GM12878 (cell line): Measurements from ENCODE around the gene PADI3. TPM values are rescaled to one million over a fixed set of nuclear protein-coding genes. Genes with fewer than 3 reads are reported as not detected.

Experiments
- ATAC-seq: fragments of 200-7000 bp; cut with Tn5 transposase; 3 replicates; pipeline ENCODE4 v1.9.1; 2020; ENCODE audit warnings: mild to moderate bottlenecking, moderate library complexity
- BruUV-seq: library from RNA; stranded (reverse); fragments of 400-500 nt; replicated peaks from 2 replicates; lab custom pipeline; 2021; lab: Mats Ljungman, UMichigan
- CTCF ChIA-PET: fragments of 300-600 bp; sonication (Branson Sonifier 250); formaldehyde crosslinking; extraction: SDS; loops from one replicate; lab custom pipeline; 2021; ENCODE audit warnings: inconsistent platforms; lab: Yijun Ruan, JAX
- POLR2A ChIA-PET: fragments of 350-600 bp; formaldehyde crosslinking; extraction: SDS; loops from one replicate; lab custom pipeline; 2021; ENCODE audit warnings: inconsistent platforms; lab: Charles Lee
- RAD21 ChIA-PET: fragments of 300-600 bp; sonication (Branson Sonifier 250); formaldehyde crosslinking; loops from one replicate; lab custom pipeline; 2023; ENCODE audit warnings: antibody characterized with exemption; ENCODE audit not compliant: unreplicated experiment; lab: Charles Lee
- SMC1A ChIA-PET: fragments of 300-600 bp; sonication (Branson Sonifier 250); formaldehyde crosslinking; loops from one replicate; lab custom pipeline; 2023; ENCODE audit not compliant: unreplicated experiment, uncharacterized antibody; lab: Charles Lee
- DNase-seq: peaks from one replicate; pipeline ENCODE4 v3.0.0-alpha.2; 2011; ENCODE audit warnings: low read depth, low spot score
- FAIRE-seq: peaks from 3 replicates; lab custom pipeline; 2011; peaks lifted over from hg19 to GRCh38; lab: Jason Lieb, UNC
- H2AFZ ChIP-seq: 2 replicates; pipeline ENCODE4 v1.6.0; 2011; ENCODE audit warnings: low read depth, low read length, control low read depth; ENCODE audit not compliant: control insufficient read depth
- H3K27ac ChIP-seq: 2 replicates; pipeline ENCODE4 v1.5.1; 2011; ENCODE audit warnings: control low read depth; ENCODE audit not compliant: control insufficient read depth, insufficient read depth
- H3K27me3 ChIP-seq, 2 experiments: replicated peaks in 1 of 2; 2 replicates each; pipeline versions ENCODE4 v1.6.0 to v1.6.1; 2011; ENCODE audit warnings: low read length in 1 of 2; ENCODE audit not compliant: control insufficient read depth in 2 of 2, insufficient read depth in 2 of 2
- H3K36me3 ChIP-seq, 2 experiments: 2 replicates each; pipeline ENCODE4 v1.5.1; 2011; ENCODE audit warnings: low read length in 1 of 2; ENCODE audit not compliant: control insufficient read depth in 2 of 2, insufficient read depth in 2 of 2
- H3K4me1 ChIP-seq: 2 replicates; pipeline ENCODE4 v1.6.1; 2011; ENCODE audit warnings: mild to moderate bottlenecking, low read length, moderate library complexity, mixed read lengths; ENCODE audit not compliant: control insufficient read depth, insufficient read depth
- H3K4me2 ChIP-seq: 2 replicates; pipeline ENCODE4 v1.6.0; 2011; ENCODE audit warnings: control low read depth; ENCODE audit not compliant: control insufficient read depth, insufficient read depth
- H3K4me3 ChIP-seq: fragments of 200-600 bp; sonication (generic); 2 replicates; pipeline ENCODE4 v1.5.1; 2016
- H3K79me2 ChIP-seq: 2 replicates; pipeline ENCODE4 v1.6.0; 2011; ENCODE audit warnings: low read length; ENCODE audit not compliant: control insufficient read depth, insufficient read depth
- H3K9ac ChIP-seq: 2 replicates; pipeline ENCODE4 v1.8.0; 2011; ENCODE audit warnings: low read length, control low read depth, mixed read lengths; ENCODE audit not compliant: control insufficient read depth, insufficient read depth
- H3K9me3 ChIP-seq: replicated peaks from 3 replicates; pipeline ENCODE4 v1.5.1; 2011; ENCODE audit warnings: mild to moderate bottlenecking, low read length; ENCODE audit not compliant: control insufficient read depth, insufficient read depth
- H4K20me1 ChIP-seq: 2 replicates; pipeline ENCODE4 v1.6.0; 2011; ENCODE audit not compliant: control insufficient read depth, insufficient read depth
- ATF3 ChIP-seq: IDR thresholded peaks from 2 replicates; pipeline ENCODE4 v1.6.1; 2011; ENCODE audit warnings: low read depth, mild to moderate bottlenecking, low read length, moderate library complexity, borderline replicate concordance; ENCODE audit errors: extremely low read depth
- DPF2 ChIP-seq: fragments of 450-650 bp; IDR thresholded peaks from 2 replicates; pipeline ENCODE4 v1.6.1; 2017; ENCODE audit warnings: mild to moderate bottlenecking
- IKZF2 ChIP-seq, 2 experiments: fragments of 450-650 bp; IDR thresholded peaks; 2 replicates each; pipeline ENCODE4 v1.6.1; 2017; ENCODE audit warnings: mild to moderate bottlenecking in 2 of 2, moderate library complexity in 2 of 2
- IRF4 ChIP-seq: IDR thresholded peaks from 2 replicates; pipeline ENCODE4 v1.6.1; 2011; ENCODE audit warnings: low read depth, low read length
- JUND ChIP-seq: IDR thresholded peaks from 2 replicates; pipeline ENCODE4 v1.6.1; 2012; ENCODE audit warnings: low read depth, mild to moderate bottlenecking, low read length, improper control_type of control experiment, moderate library complexity
- MEF2A ChIP-seq: IDR thresholded peaks from 2 replicates; pipeline ENCODE4 v1.6.1; 2011; ENCODE audit warnings: low read depth, mild to moderate bottlenecking, low read length, moderate library complexity; ENCODE audit not compliant: insufficient read depth
- MYB ChIP-seq: fragments of 150-350 bp; IDR thresholded peaks from 2 replicates; pipeline ENCODE4 v1.6.1; 2014; ENCODE audit warnings: mild to moderate bottlenecking, low read depth, low read length, borderline replicate concordance
- NFIC ChIP-seq: IDR thresholded peaks from 2 replicates; pipeline ENCODE4 v1.6.1; 2012; ENCODE audit warnings: low read depth, mild to moderate bottlenecking, inconsistent platforms, low read length, moderate library complexity
- NFXL1 ChIP-seq: fragments of 450-650 bp; IDR thresholded peaks from 2 replicates; pipeline ENCODE4 v1.6.1; 2017; ENCODE audit warnings: antibody characterized with exemption, mild to moderate bottlenecking, borderline replicate concordance
- NRF1 ChIP-seq: conservative IDR thresholded peaks from 2 replicates; pipeline ENCODE4 v1.6.1; 2011; ENCODE audit warnings: mild to moderate bottlenecking, low read depth, low read length, improper control_type of control experiment
- SPI1 ChIP-seq: IDR thresholded peaks from 2 replicates; pipeline ENCODE4 v1.6.1; 2011; ENCODE audit warnings: low read depth, mild to moderate bottlenecking, low read length, moderate library complexity, borderline replicate concordance; ENCODE audit not compliant: insufficient read depth
- SUPT20H ChIP-seq: IDR thresholded peaks from 2 replicates; pipeline ENCODE4 v1.6.1; 2011; ENCODE audit warnings: low read depth, mild to moderate bottlenecking, low read length, moderate library complexity, borderline replicate concordance; ENCODE audit not compliant: control insufficient read depth
- ZNF207 ChIP-seq: fragments of 450-650 bp; IDR thresholded peaks from 2 replicates; pipeline ENCODE4 v1.6.1; 2014; ENCODE audit warnings: antibody characterized with exemption, mild to moderate bottlenecking, borderline replicate concordance
- WGBS: methylation state at CpG from one replicate; pipeline ENCODE4 v1.1.6; 2016; ENCODE audit warnings: low lambda C conversion rate; ENCODE audit not compliant: insufficient replicate concordance, insufficient coverage; ENCODE audit errors: missing lambda C conversion rate; 5-methylcytosine and 5-hydroxymethylcytosine counted together
- in situ Hi-C: fragments of 300-500 bp; cut with MboI; formaldehyde crosslinking; loops from 9 replicates; pipeline ENCODE4 v1.14.3; 2018; ENCODE audit warnings: mixed read lengths
- intact Hi-C: fragments of 100-400 bp; cut with micrococcal nuclease; formaldehyde crosslinking; loops from one replicate; pipeline ENCODE4 v1.14.2; 2022; ENCODE audit not compliant: unreplicated experiment
- polyA plus RNA-seq, 11 experiments: library from polyadenylated mRNA; depleted of rRNA in 4 of 11; unstranded in 6 of 11; stranded (reverse) in 5 of 11; fragments of >200 nt; fragmentation: Nextera tagmentation in 4 of 11; fragmentation: Illumina TruSeq in 1 of 11; extraction: Ambion mirVana in 4 of 11; extraction: Trizol in 1 of 11; gene quantifications; 1 replicate in 1 of 11; 2 replicates in 10 of 11; pipeline versions ENCODE4 v1.2.1 to v1.2.3, GENCODE V29; 2011 to 2016; ENCODE audit warnings: inconsistent platforms in 2 of 11, missing spikeins in 2 of 11, low read depth in 1 of 11
- total RNA-seq, 4 experiments: library from RNA; depleted of rRNA in 3 of 4; stranded (reverse); fragments of >200 nt in 3 of 4; fragmentation: Illumina TruSeq in 1 of 4; extraction: Trizol in 1 of 4; gene quantifications; 2 replicates each; pipeline versions ENCODE4 v1.2.1 to v1.2.3, GENCODE V29; 2013 to 2021
- TF ChIP-seq, protein P1 (sequence below): fragments of 450-650 bp; IDR thresholded peaks from 2 replicates; pipeline ENCODE4 v1.6.1; 2017; ENCODE audit warnings: mild to moderate bottlenecking, moderate library complexity
- TF ChIP-seq, protein P2 (sequence below): fragments of 450-650 bp; IDR thresholded peaks from 2 replicates; pipeline ENCODE4 v1.6.1; 2017; ENCODE audit warnings: mild to moderate bottlenecking

The PADI3 gene
- total and polyA plus RNA-seq, 10 of the 15 experiments (the other 5 are each of a cell fraction or from before 2014, with no cell fraction given): 0.01 TPM; not detected in 9

DNA sequence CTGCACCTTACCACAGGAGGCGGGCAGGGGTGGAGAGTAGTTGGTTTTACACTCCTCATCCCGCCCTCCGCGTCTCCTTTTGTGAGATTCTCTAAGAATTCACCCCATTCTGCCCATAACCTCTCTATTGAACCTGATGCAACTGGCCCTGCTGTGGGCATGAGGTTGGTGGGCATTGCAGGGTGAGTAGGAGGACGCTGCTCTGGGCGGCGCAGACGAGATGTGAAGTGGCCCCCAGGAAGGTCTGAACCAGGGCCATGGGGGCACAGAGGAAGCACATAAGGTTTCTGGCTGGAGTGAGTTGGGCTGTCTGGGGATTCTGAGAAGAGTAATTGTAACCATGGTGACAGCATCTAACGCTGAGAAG, 35.1 kb upstream of the PADI3 start:
- no peak overlapping the region for H3K4me2 ChIP-seq
- FAIRE-seq: no peak
- CTCF ChIA-PET: interaction anchor here (1.2 kb wide), 1 partner anchor 71 kb away, joined by 3 read pairs; no protein-coding TSS in a partner anchor
- TF ChIP-seq NFXL1 (no peak), SUPT20H (no peak), IRF4 (no peak), ZNF207 (no peak), NRF1 (no peak), DPF2 (no peak), MYB (no peak), IKZF2 (IDR thresholded peaks at IDR 0.05) (no peak), NFIC (no peak), ATF3 (no peak), SPI1 (no peak), JUND (no peak), MEF2A (no peak)
- TF ChIP-seq, protein P1, sequence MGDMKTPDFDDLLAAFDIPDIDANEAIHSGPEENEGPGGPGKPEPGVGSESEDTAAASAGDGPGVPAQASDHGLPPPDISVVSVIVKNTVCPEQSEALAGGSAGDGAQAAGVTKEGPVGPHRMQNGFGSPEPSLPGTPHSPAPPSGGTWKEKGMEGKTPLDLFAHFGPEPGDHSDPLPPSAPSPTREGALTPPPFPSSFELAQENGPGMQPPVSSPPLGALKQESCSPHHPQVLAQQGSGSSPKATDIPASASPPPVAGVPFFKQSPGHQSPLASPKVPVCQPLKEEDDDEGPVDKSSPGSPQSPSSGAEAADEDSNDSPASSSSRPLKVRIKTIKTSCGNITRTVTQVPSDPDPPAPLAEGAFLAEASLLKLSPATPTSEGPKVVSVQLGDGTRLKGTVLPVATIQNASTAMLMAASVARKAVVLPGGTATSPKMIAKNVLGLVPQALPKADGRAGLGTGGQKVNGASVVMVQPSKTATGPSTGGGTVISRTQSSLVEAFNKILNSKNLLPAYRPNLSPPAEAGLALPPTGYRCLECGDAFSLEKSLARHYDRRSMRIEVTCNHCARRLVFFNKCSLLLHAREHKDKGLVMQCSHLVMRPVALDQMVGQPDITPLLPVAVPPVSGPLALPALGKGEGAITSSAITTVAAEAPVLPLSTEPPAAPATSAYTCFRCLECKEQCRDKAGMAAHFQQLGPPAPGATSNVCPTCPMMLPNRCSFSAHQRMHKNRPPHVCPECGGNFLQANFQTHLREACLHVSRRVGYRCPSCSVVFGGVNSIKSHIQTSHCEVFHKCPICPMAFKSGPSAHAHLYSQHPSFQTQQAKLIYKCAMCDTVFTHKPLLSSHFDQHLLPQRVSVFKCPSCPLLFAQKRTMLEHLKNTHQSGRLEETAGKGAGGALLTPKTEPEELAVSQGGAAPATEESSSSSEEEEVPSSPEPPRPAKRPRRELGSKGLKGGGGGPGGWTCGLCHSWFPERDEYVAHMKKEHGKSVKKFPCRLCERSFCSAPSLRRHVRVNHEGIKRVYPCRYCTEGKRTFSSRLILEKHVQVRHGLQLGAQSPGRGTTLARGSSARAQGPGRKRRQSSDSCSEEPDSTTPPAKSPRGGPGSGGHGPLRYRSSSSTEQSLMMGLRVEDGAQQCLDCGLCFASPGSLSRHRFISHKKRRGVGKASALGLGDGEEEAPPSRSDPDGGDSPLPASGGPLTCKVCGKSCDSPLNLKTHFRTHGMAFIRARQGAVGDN: no peak
- TF ChIP-seq, protein P2, sequence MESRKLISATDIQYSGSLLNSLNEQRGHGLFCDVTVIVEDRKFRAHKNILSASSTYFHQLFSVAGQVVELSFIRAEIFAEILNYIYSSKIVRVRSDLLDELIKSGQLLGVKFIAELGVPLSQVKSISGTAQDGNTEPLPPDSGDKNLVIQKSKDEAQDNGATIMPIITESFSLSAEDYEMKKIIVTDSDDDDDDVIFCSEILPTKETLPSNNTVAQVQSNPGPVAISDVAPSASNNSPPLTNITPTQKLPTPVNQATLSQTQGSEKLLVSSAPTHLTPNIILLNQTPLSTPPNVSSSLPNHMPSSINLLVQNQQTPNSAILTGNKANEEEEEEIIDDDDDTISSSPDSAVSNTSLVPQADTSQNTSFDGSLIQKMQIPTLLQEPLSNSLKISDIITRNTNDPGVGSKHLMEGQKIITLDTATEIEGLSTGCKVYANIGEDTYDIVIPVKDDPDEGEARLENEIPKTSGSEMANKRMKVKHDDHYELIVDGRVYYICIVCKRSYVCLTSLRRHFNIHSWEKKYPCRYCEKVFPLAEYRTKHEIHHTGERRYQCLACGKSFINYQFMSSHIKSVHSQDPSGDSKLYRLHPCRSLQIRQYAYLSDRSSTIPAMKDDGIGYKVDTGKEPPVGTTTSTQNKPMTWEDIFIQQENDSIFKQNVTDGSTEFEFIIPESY: no peak

More for the DNA sequence above, 35.1 kb upstream of the PADI3 start:
- H2AFZ ChIP-seq: no peak overlapping the region
- no peak for ATAC-seq
- POLR2A ChIA-PET: no interaction called here
- intact Hi-C loops: no loop called here
- in situ Hi-C loops: no loop called here
- RAD21 ChIA-PET: no interaction called here
- H4K20me1 ChIP-seq: no peaks in the 10 kb centered on the region
- no peak overlapping the region for H3K4me3 ChIP-seq
- no peaks in the 10 kb centered on the region for H3K4me1 ChIP-seq
- H3K79me2 ChIP-seq: no peaks in the 10 kb centered on the region
- no TSS peak for BruUV-seq
- H3K27ac ChIP-seq: no peak overlapping the region
- 44% methylated on average over 9 of the region's 9 CpGs for whole genome bisulfite sequencing
- no peak for DNase-seq
- H3K27me3 ChIP-seq: peaks cover 0 to 2% of the 10 kb centered on the region in 2 experiments; a peak in 2 of 4 replicates
- SMC1A ChIA-PET: interaction anchor here (0.9 to 1.5 kb wide), 2 partner anchors 33 to 92 kb away, joined by 3 to 4 read pairs; no protein-coding TSS in a partner anchor
- H3K9ac ChIP-seq: no peak overlapping the region
- H3K36me3 ChIP-seq: no peaks in the 10 kb centered on the region
- H3K9me3 ChIP-seq: no peaks in the 10 kb centered on the region
